K562 (cell line): ENCODE data around the gene MCFD2. TPM values are rescaled to one million over a fixed set of nuclear protein-coding genes. Genes with fewer than 3 reads are reported as not detected.

Source experiments
- ATAC-seq: fragments of 200-7000 bp; cut with Tn5 transposase; 3 replicates; pipeline ENCODE4 v1.9.1; 2020; ENCODE audit warnings: moderate library complexity
- BruUV-seq: library from RNA; stranded (reverse); fragments of 400-500 nt; replicated peaks from 2 replicates; lab custom pipeline; 2021; lab: Mats Ljungman, UMichigan
- CTCF ChIA-PET: fragments of 300-600 bp; formaldehyde crosslinking; extraction: SDS; loops from one replicate; lab custom pipeline; 2021; ENCODE audit warnings: low intra/inter-chr PET ratio; lab: Yijun Ruan, JAX
- POLR2A ChIA-PET: fragments of 300-600, 350-650 bp; sonication (Branson Sonifier 250); formaldehyde crosslinking; extraction: SDS; loops from one replicate; lab custom pipeline; 2021; ENCODE audit warnings: antibody characterized with exemption, inconsistent platforms; lab: Yijun Ruan, JAX
- DNase-seq, 4 experiments: peaks; one replicate each; pipeline versions ENCODE4 v3.0.0 to v3.0.0-alpha.2; 2011 to 2018; ENCODE audit warnings: low spot score in 3 of 4, mixed read lengths in 3 of 4; ENCODE audit errors: extremely low read depth in 1 of 4
- FAIRE-seq: peaks from 2 replicates; lab custom pipeline; 2011; peaks lifted over from hg19 to GRCh38; lab: Jason Lieb, UNC
- H2AFZ ChIP-seq: 2 replicates; pipeline ENCODE4 v1.6.0; 2011; ENCODE audit warnings: low read depth, low read length, control low read depth, inconsistent platforms
- H3K27ac ChIP-seq: fragments of 200-600 bp; 3 replicates; pipeline ENCODE4 v1.8.0; 2011; ENCODE audit warnings: low read depth, mild to moderate bottlenecking, control low read depth, inconsistent platforms, low read length, moderate library complexity, mixed read lengths; ENCODE audit errors: extremely low read depth
- H3K27me3 ChIP-seq, 2 experiments: fragments of 300-600 bp in 1 of 2; 2 replicates in 1 of 2; 3 replicates in 1 of 2; pipeline versions ENCODE4 v1.6.0 to v1.8.0; 2011; ENCODE audit warnings: inconsistent platforms in 2 of 2, low read length in 2 of 2, mild to moderate bottlenecking in 1 of 2, mixed read lengths in 1 of 2, moderate library complexity in 1 of 2; ENCODE audit not compliant: control insufficient read depth in 2 of 2, insufficient read depth in 2 of 2
- H3K36me3 ChIP-seq: fragments of 300-600 bp; 3 replicates; pipeline ENCODE4 v1.8.0; 2011; ENCODE audit warnings: mild to moderate bottlenecking, low read length, inconsistent platforms; ENCODE audit not compliant: control insufficient read depth, insufficient read depth
- H3K4me1 ChIP-seq, 2 experiments: fragments of 200-600 bp in 1 of 2; replicated peaks in 1 of 2; 2 replicates in 1 of 2; 3 replicates in 1 of 2; pipeline versions ENCODE4 v1.5.1 to v1.8.0; 2011; ENCODE audit warnings: inconsistent platforms in 2 of 2, low read length in 2 of 2, mild to moderate bottlenecking in 1 of 2, mixed read lengths in 1 of 2, moderate library complexity in 1 of 2; ENCODE audit not compliant: control insufficient read depth in 2 of 2, insufficient read depth in 2 of 2
- H3K4me2 ChIP-seq: 2 replicates; pipeline ENCODE4 v1.6.1; 2011; ENCODE audit warnings: low read length, control low read depth, inconsistent platforms, mixed read lengths; ENCODE audit not compliant: insufficient read depth
- H3K4me3 ChIP-seq: fragments of 200-600 bp; sonication (generic), shearing (Covaris generic); 2 replicates; pipeline ENCODE4 v1.5.1; 2016; ENCODE audit warnings: control low read depth, inconsistent platforms
- H3K79me2 ChIP-seq: fragments of 200-600 bp; 3 replicates; pipeline ENCODE4 v1.8.0; 2011; ENCODE audit warnings: low read length, inconsistent platforms; ENCODE audit not compliant: control insufficient read depth, insufficient read depth
- H3K9ac ChIP-seq, 2 experiments: 2 replicates each; pipeline versions ENCODE4 v1.6.0 to v1.6.1; 2011; ENCODE audit warnings: low read depth in 2 of 2, low read length in 2 of 2, control low read depth in 1 of 2, inconsistent platforms in 1 of 2, mild to moderate bottlenecking in 1 of 2, mixed read lengths in 1 of 2; ENCODE audit not compliant: insufficient read depth in 1 of 2
- H3K9me1 ChIP-seq: one replicate; pipeline ENCODE4 v1.6.0; 2011; ENCODE audit warnings: inconsistent platforms, mild to moderate bottlenecking, low read length, moderate library complexity; ENCODE audit not compliant: control insufficient read depth, insufficient read depth
- H3K9me3 ChIP-seq: replicated peaks from 2 replicates; pipeline ENCODE4 v1.5.1; 2011; ENCODE audit warnings: low read depth, low read length, inconsistent platforms; ENCODE audit not compliant: control insufficient read depth, insufficient read depth
- H4K20me1 ChIP-seq: replicated peaks from 2 replicates; pipeline ENCODE4 v1.6.1; 2011; ENCODE audit warnings: low read length, inconsistent platforms, mixed read lengths; ENCODE audit not compliant: control insufficient read depth, insufficient read depth
- ARID3A ChIP-seq: IDR thresholded peaks from 2 replicates; pipeline ENCODE4 v1.6.1; 2012; ENCODE audit warnings: low read depth, low read length, improper control_type of control experiment, borderline replicate concordance
- ATF3 ChIP-seq, 2 experiments: fragments of 450-650 bp in 1 of 2; sonication (generic) in 1 of 2; formaldehyde crosslinking in 1 of 2; IDR thresholded peaks in 1 of 2; conservative IDR thresholded peaks in 1 of 2; 2 replicates each; pipeline versions ENCODE4 v1.6.1 to v1.8.1; 2016 to 2023; ENCODE audit warnings: mild to moderate bottlenecking in 2 of 2, moderate library complexity in 2 of 2, inconsistent platforms in 1 of 2, missing genetic modification reagents in 1 of 2
- BHLHE40 ChIP-seq: IDR thresholded peaks from 2 replicates; pipeline ENCODE4 v1.6.1; 2011; ENCODE audit warnings: low read length, improper control_type of control experiment
- GMEB1 ChIP-seq: fragments of 250-450 bp; sonication (Bioruptor Pico); IDR thresholded peaks from 2 replicates; pipeline ENCODE4 v1.4.0; 2020; ENCODE audit warnings: mild to moderate bottlenecking
- HLTF ChIP-seq: fragments of 450-650 bp; IDR thresholded peaks from 2 replicates; pipeline ENCODE4 v1.6.1; 2016
- HMGN3 ChIP-seq: IDR thresholded peaks from 2 replicates; pipeline ENCODE4 v1.6.1; 2011; ENCODE audit warnings: borderline replicate concordance, low read depth, mild to moderate bottlenecking, mixed read lengths, low read length; ENCODE audit not compliant: insufficient read length; ENCODE audit errors: extremely low read depth
- NFE2 ChIP-seq: IDR thresholded peaks from 2 replicates; pipeline ENCODE4 v1.6.1; 2014; ENCODE audit warnings: antibody characterized with exemption, low read depth
- SMAD3 ChIP-seq: fragments of 450-650 bp; formaldehyde crosslinking; conservative IDR thresholded peaks from 2 replicates; pipeline ENCODE4 v1.4.0; 2020; ENCODE audit warnings: mild to moderate bottlenecking
- SMAD4 ChIP-seq: fragments of 250-450 bp; sonication (Bioruptor Pico); conservative IDR thresholded peaks from 2 replicates; pipeline ENCODE4 v1.8.0; 2021; ENCODE audit warnings: inconsistent platforms, mild to moderate bottlenecking, moderate library complexity
- ZNF197 ChIP-seq: fragments of 200-800 bp; sonication (Bioruptor generic); IDR thresholded peaks from 2 replicates; pipeline ENCODE4 v1.6.1; 2016; ENCODE audit warnings: low read depth, missing genetic modification characterization, missing compliant biosample characterization
- ZNF644 ChIP-seq: fragments of 200-800 bp; sonication (Bioruptor generic); IDR thresholded peaks from 2 replicates; pipeline ENCODE4 v1.6.1; 2016; ENCODE audit warnings: low read depth, missing genetic modification characterization, missing compliant biosample characterization
- WGBS: fragments of 100-300 bp; shearing (Covaris generic); methylation state at CpG from one replicate; pipeline ENCODE4 v1.1.6; 2016; ENCODE audit warnings: low coverage, mixed read lengths; ENCODE audit not compliant: insufficient coverage; ENCODE audit errors: missing lambda C conversion rate; 5-methylcytosine and 5-hydroxymethylcytosine counted together
- in situ Hi-C: fragments of 300-500 bp; cut with MboI; formaldehyde crosslinking; loops from 4 replicates; pipeline ENCODE4 v1.15.0; 2018; ENCODE audit warnings: inconsistent platforms, mixed read lengths
- intact Hi-C: fragments of 100-400 bp; cut with micrococcal nuclease; formaldehyde crosslinking; loops from 2 replicates; pipeline ENCODE4 v1.14.2; 2022
- polyA plus RNA-seq, 8 experiments: library from polyadenylated mRNA; depleted of rRNA in 4 of 8; stranded (reverse) in 5 of 8; unstranded in 3 of 8; fragments of >200 nt; fragmentation: Nextera tagmentation in 2 of 8; fragmentation: Illumina TruSeq in 1 of 8; extraction: Ambion mirVana in 2 of 8; extraction: Trizol in 1 of 8; gene quantifications; 2 replicates each; pipeline versions ENCODE4 v1.2.1 to v1.2.3, GENCODE V29; 2011 to 2014; ENCODE audit warnings: inconsistent platforms in 1 of 8, missing spikeins in 1 of 8
- total RNA-seq, 7 experiments: library from RNA; depleted of rRNA in 6 of 7; stranded (reverse); fragments of >200 nt in 6 of 7; fragmentation: Illumina TruSeq in 2 of 7; extraction: Trizol in 2 of 7; gene quantifications; 2 replicates each; pipeline versions ENCODE4 v1.2.1 to v1.2.3, GENCODE V29; 2011 to 2021; ENCODE audit warnings: low replicate concordance in 1 of 7
- TF ChIP-seq, protein P1 (sequence below): fragments of 450-650 bp; IDR thresholded peaks from one replicate; pipeline ENCODE4 v1.6.1; 2018; ENCODE audit warnings: mild to moderate bottlenecking, moderate library complexity; ENCODE audit not compliant: partially characterized antibody

Gene MCFD2
- total and polyA plus RNA-seq, 9 of the 15 experiments (the other 6 are each of a cell fraction or from before 2014, with no cell fraction given): 78.6 to 237 (median 123) TPM

DNA sequence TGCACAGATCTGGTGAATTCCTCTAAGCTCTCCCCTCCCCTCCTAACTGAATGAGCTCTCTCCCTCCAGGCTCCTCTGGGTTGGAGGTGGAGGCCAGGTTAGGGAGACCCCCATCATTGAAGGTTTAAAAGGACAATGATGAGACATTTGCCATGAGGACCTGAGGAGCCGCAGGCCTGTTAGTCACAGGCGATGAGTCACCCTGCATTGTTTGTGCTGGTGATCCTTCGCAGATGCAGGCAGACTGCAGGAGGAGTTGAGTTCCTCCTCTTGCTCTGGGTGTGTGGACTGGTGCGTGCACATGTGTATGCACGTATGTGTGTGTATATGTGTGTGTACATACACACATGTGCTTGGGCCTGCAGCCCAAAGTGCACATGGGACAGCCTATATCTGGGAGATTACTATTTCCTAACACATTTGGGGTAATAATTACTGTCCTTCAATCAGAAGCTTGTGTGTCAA, 42.0 kb downstream of the MCFD2 start (continued):
- TF ChIP-seq NFE2: peak; percentile 64
- peak; percentile 46; the same call in 1 of the 2 replicates for TF ChIP-seq BHLHE40
- 0 out of 2 replicates have a peak, but pooled peaks have one; percentile 12 for TF ChIP-seq SMAD4 (CRISPR knock-in tag)
- TF ChIP-seq ATF3 (IDR thresholded peaks at IDR 0.05): peak; percentile 98
- peak; percentile 86 for TF ChIP-seq ATF3 (CRISPR knock-in tag; conservative IDR thresholded peaks at IDR 0.05)

- Histone ChIP-seq H2AFZ (peak overlapping the region; percentile 85), H3K9me3 (no peaks in the 10 kb centered on the region), H3K27ac (peak overlapping the region; percentile 14; the same call in 1 of the 3 replicates), H3K36me3 (no peaks in the 10 kb centered on the region; the same call in 2 of the 3 replicates), H3K9me1 (no peaks in the 10 kb centered on the region), H3K79me2 (no peaks in the 10 kb centered on the region), H4K20me1 (no peaks in the 10 kb centered on the region), H3K4me1 (peaks cover 14 to 43% of the 10 kb centered on the region in 2 experiments), H3K4me2 (no peak overlapping the region; the same call in 1 of the 2 replicates), H3K9ac (no peak overlapping the region; a peak in 1 of 4 replicates), H3K4me3 (no peak overlapping the region), H3K27me3 (peaks cover 0 to 3% of the 10 kb centered on the region in 2 experiments; a peak in 2 of 5 replicates)
- ATAC-seq (no peak), DNase-seq (no peak), FAIRE-seq (no peak)
- POLR2A ChIA-PET: interaction anchor here (0.6 to 1.7 kb wide), 5 partner anchors 9 to 1102 kb away, joined by 3 to 5 read pairs (median 4); no protein-coding TSS in a partner anchor
- 84% methylated on average over 4 of the region's 4 CpGs for WGBS
- CTCF ChIA-PET: no interaction called here
- intact Hi-C loops: no loop called here
- in situ Hi-C loops: no loop called here
- BruUV-seq: no TSS peak
- TF ChIP-seq, protein P1, sequence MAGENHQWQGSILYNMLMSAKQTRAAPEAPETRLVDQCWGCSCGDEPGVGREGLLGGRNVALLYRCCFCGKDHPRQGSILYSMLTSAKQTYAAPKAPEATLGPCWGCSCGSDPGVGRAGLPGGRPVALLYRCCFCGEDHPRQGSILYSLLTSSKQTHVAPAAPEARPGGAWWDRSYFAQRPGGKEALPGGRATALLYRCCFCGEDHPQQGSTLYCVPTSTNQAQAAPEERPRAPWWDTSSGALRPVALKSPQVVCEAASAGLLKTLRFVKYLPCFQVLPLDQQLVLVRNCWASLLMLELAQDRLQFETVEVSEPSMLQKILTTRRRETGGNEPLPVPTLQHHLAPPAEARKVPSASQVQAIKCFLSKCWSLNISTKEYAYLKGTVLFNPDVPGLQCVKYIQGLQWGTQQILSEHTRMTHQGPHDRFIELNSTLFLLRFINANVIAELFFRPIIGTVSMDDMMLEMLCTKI: no peak
- TF ChIP-seq HLTF (no peak), ARID3A (no peak), GMEB1 (no peak), ZNF197 (CRISPR knock-in tag) (no peak), SMAD3 (CRISPR knock-in tag) (no peak), ZNF644 (tag) (0 out of 2 replicates have a peak, but pooled peaks have one; percentile 24), HMGN3 (no peak)
These were observed 42.6 kb downstream of the MCFD2 start for GRCh38 chr2:46872902-46873603.
